Measurements from ENCODE around the gene METTL25B. TPM values are rescaled to one million over a fixed set of nuclear protein-coding genes. Genes with fewer than 3 reads are reported as not detected.

The METTL25B gene
- total and polyA plus RNA-seq, 8 donors, result 15.2 to 90.2 (median 53.5) TPM

- 0 to 1% (median 0%) methylated on average over 23 to 64 of the region's 64 CpGs for WGBS, 5 donors
- Histone ChIP-seq H3K9me3 (no peaks in the 10 kb centered on the region), H3K4me1 (peaks cover 50 to 64% (median 59%) of the 10 kb centered on the region in 4 donors), H3K4me3 (peak overlapping the region; percentile 79 to 99 (median 88)), H3K36me3 (no peaks in the 10 kb centered on the region), H3K27me3 (no peaks in the 10 kb centered on the region), H3K27ac (peak overlapping the region; percentile 85 to 98 (median 98))
- intact Hi-C loops (cut with DNase I; ENCODE audit: low total_unique reads), result no loop called here
- no peak for TF ChIP-seq POLR2A (IDR thresholded peaks at IDR 0.05)
- TF ChIP-seq POLR2AphosphoS5 (IDR thresholded peaks at IDR 0.05), result no peak
- no peak for TF ChIP-seq EP300 (IDR thresholded peaks at IDR 0.05)
- TF ChIP-seq CTCF (IDR thresholded peaks at IDR 0.05), result peak in 1 of 7 experiments; percentile 31
- peak; percentile 48 to 77 for DNase-seq
These were observed 22.6 kb downstream of the METTL25B start for GRCh38 chr1:156750711-156751450.

- WGBS, 5 donors, result 0% methylated on average over 11 to 48 of the region's 48 CpGs; no CpG with 5 or more reads in 1 of the 5 donors
- Histone ChIP-seq H3K27ac (peak within 1 kb of the TSS; percentile 91 to 98 (median 98)), H3K4me3 (peak within 1 kb of the TSS; percentile 79 to 99 (median 88)), H3K36me3 (no peaks in the 10 kb centered on the region), H3K27me3 (no peaks in the 10 kb centered on the region), H3K9me3 (no peaks in the 10 kb centered on the region), H3K4me1 (peaks cover 44 to 59% (median 54%) of the 10 kb centered on the region in 4 donors)
- intact Hi-C loops (cut with DNase I; ENCODE audit: low total_unique reads), result no loop called here
- no peak for DNase-seq
- TF ChIP-seq EP300 (IDR thresholded peaks at IDR 0.05), result no peak
- no peak for TF ChIP-seq CTCF (IDR thresholded peaks at IDR 0.05)
- TF ChIP-seq POLR2AphosphoS5 (IDR thresholded peaks at IDR 0.05), result no peak
- no peak for TF ChIP-seq POLR2A (IDR thresholded peaks at IDR 0.05)
These were observed 23.1 kb downstream of the METTL25B start, which contains the start of gene HDGF for GRCh38 chr1:156751451-156751756. Gene HDGF, minus strand, starts transcription at chr1:156751675. Its CDS starts 246 bp downstream, at chr1:156751429.

GRCh38 chr1:156751757-156752481, 23.6 kb downstream of the METTL25B start:
- peak; percentile 97 to 99 for DNase-seq
- Histone ChIP-seq H3K27ac (peak overlapping the region; percentile 91 to 98 (median 98)), H3K4me3 (peak overlapping the region; percentile 79 to 99 (median 88)), H3K4me1 (peaks cover 39 to 55% (median 50%) of the 10 kb centered on the region in 4 donors), H3K27me3 (no peaks in the 10 kb centered on the region), H3K36me3 (no peaks in the 10 kb centered on the region), H3K9me3 (no peaks in the 10 kb centered on the region)
- intact Hi-C loops (cut with DNase I; ENCODE audit: low total_unique reads), result no loop called here
- TF ChIP-seq EP300 (IDR thresholded peaks at IDR 0.05), result no peak
- TF ChIP-seq CTCF (IDR thresholded peaks at IDR 0.05), result peak in 2 of 7 experiments; percentile 24 to 42
- no peak for TF ChIP-seq POLR2A (IDR thresholded peaks at IDR 0.05)
- TF ChIP-seq POLR2AphosphoS5 (IDR thresholded peaks at IDR 0.05), result peak; percentile 87 to 97 (median 93)
- WGBS, 5 donors, result 0 to 1% (median 0%) methylated on average over 19 to 68 of the region's 68 CpGs

GRCh38 chr1:156752843-156753482, 24.7 kb downstream of the METTL25B start:
- peaks cover 32 to 48% (median 40%) of the 10 kb centered on the region in 4 donors for H3K4me1 ChIP-seq
- no peak for TF ChIP-seq CTCF (IDR thresholded peaks at IDR 0.05)
- no peak for TF ChIP-seq POLR2AphosphoS5 (IDR thresholded peaks at IDR 0.05)
- no peak for TF ChIP-seq POLR2A (IDR thresholded peaks at IDR 0.05)
- no peak for TF ChIP-seq EP300 (IDR thresholded peaks at IDR 0.05)
- no peak for DNase-seq
- peak overlapping the region in 3 of 4 donors; percentile 79 to 92 (median 84) for H3K4me3 ChIP-seq
- H3K27ac ChIP-seq, result peak overlapping the region in 4 of 5 donors; percentile 97 to 98 (median 98)
- intact Hi-C loops (cut with DNase I; ENCODE audit: low total_unique reads), result no loop called here
- no peaks in the 10 kb centered on the region for H3K27me3 ChIP-seq
- WGBS, 5 donors, result 7 to 23% (median 15%) methylated on average over 1 of the region's 1 CpG
- H3K9me3 ChIP-seq, result no peaks in the 10 kb centered on the region
- H3K36me3 ChIP-seq, result no peaks in the 10 kb centered on the region

Measured in stomach (tissue), 9 donors.